ENCODE measurements around the gene CSRP3.

CSRP3 gene

GRCh38 chr11:19226378-19227195, 24.8 kb upstream of the CSRP3 start:
- Histone ChIP-seq H3K9me3 (ENCODE audit: control insufficient read depth in 5 of 5, low read length in 5 of 5) (peaks cover 0 to 3% (median 0%) of the 10 kb centered on the region in 5 donors), H3K27ac (ENCODE audit: low read depth, low read length) (no peak overlapping the region), H3K4me3 (ENCODE audit: low read depth in 1 of 5, low read length in 5 of 5) (no peak overlapping the region), H3K9ac (ENCODE audit: low read length in 5 of 5) (no peak overlapping the region), H3K27me3 (ENCODE audit: control insufficient read depth in 5 of 5, insufficient read depth in 4 of 5, low read length in 5 of 5) (peaks cover 0 to 3% (median 0%) of the 10 kb centered on the region in 5 donors), H3K36me3 (ENCODE audit: control insufficient read depth in 5 of 5, insufficient read depth in 5 of 5, low read length in 5 of 5) (no peaks in the 10 kb centered on the region), H3K4me1 (ENCODE audit: control insufficient read depth in 5 of 5, insufficient read depth in 5 of 5, low read length in 5 of 5) (no peaks in the 10 kb centered on the region)

- Histone ChIP-seq H3K36me3 (ENCODE audit: control insufficient read depth in 5 of 5, insufficient read depth in 5 of 5, low read length in 5 of 5) (no peaks in the 10 kb centered on the region), H3K9me3 (ENCODE audit: control insufficient read depth in 5 of 5, low read length in 5 of 5) (peaks cover 0 to 3% (median 0%) of the 10 kb centered on the region in 5 donors), H3K27me3 (ENCODE audit: control insufficient read depth in 5 of 5, insufficient read depth in 4 of 5, low read length in 5 of 5) (peaks cover 0 to 3% (median 0%) of the 10 kb centered on the region in 5 donors), H3K4me3 (ENCODE audit: low read depth in 1 of 5, low read length in 5 of 5) (no peak overlapping the region), H3K9ac (ENCODE audit: low read length in 5 of 5) (no peak overlapping the region), H3K27ac (ENCODE audit: low read depth, low read length) (no peak overlapping the region), H3K4me1 (ENCODE audit: control insufficient read depth in 5 of 5, insufficient read depth in 5 of 5, low read length in 5 of 5) (no peaks in the 10 kb centered on the region)
These were observed 23.8 kb upstream of the CSRP3 start for GRCh38 chr11:19225581-19225980.

GRCh38 chr11:19225123-19225522, 23.3 kb upstream of the CSRP3 start:
- Histone ChIP-seq H3K27me3 (ENCODE audit: control insufficient read depth in 5 of 5, insufficient read depth in 4 of 5, low read length in 5 of 5) (peaks cover 0 to 3% (median 0%) of the 10 kb centered on the region in 5 donors), H3K9ac (ENCODE audit: low read length in 5 of 5) (no peak overlapping the region), H3K36me3 (ENCODE audit: control insufficient read depth in 5 of 5, insufficient read depth in 5 of 5, low read length in 5 of 5) (no peaks in the 10 kb centered on the region), H3K4me1 (ENCODE audit: control insufficient read depth in 5 of 5, insufficient read depth in 5 of 5, low read length in 5 of 5) (no peaks in the 10 kb centered on the region), H3K4me3 (ENCODE audit: low read depth in 1 of 5, low read length in 5 of 5) (no peak overlapping the region), H3K27ac (ENCODE audit: low read depth, low read length) (no peak overlapping the region), H3K9me3 (ENCODE audit: control insufficient read depth in 5 of 5, low read length in 5 of 5) (peaks cover 0 to 3% (median 0%) of the 10 kb centered on the region in 5 donors)

- H3K4me3 ChIP-seq (ENCODE audit: low read depth in 1 of 5, low read length in 5 of 5), result no peak overlapping the region
- no peaks in the 10 kb centered on the region for H3K4me1 ChIP-seq (ENCODE audit: control insufficient read depth in 5 of 5, insufficient read depth in 5 of 5, low read length in 5 of 5)
- H3K9me3 ChIP-seq (ENCODE audit: control insufficient read depth in 5 of 5, low read length in 5 of 5), result peaks cover 0 to 3% (median 0%) of the 10 kb centered on the region in 5 donors
- H3K27me3 ChIP-seq (ENCODE audit: control insufficient read depth in 5 of 5, insufficient read depth in 4 of 5, low read length in 5 of 5), result peaks cover 0 to 3% (median 0%) of the 10 kb centered on the region in 5 donors
- H3K9ac ChIP-seq (ENCODE audit: low read length in 5 of 5), result no peak overlapping the region
- no peaks in the 10 kb centered on the region for H3K36me3 ChIP-seq (ENCODE audit: control insufficient read depth in 5 of 5, insufficient read depth in 5 of 5, low read length in 5 of 5)
- no peak overlapping the region for H3K27ac ChIP-seq (ENCODE audit: low read depth, low read length)
These were observed 19.3 kb upstream of the CSRP3 start for GRCh38 chr11:19220903-19221724.

GRCh38 chr11:19218786-19219460, 17.1 kb upstream of the CSRP3 start:
- no peaks in the 10 kb centered on the region for H3K36me3 ChIP-seq (ENCODE audit: control insufficient read depth in 5 of 5, insufficient read depth in 5 of 5, low read length in 5 of 5)
- peaks cover 0 to 3% (median 0%) of the 10 kb centered on the region in 5 donors for H3K9me3 ChIP-seq (ENCODE audit: control insufficient read depth in 5 of 5, low read length in 5 of 5)
- no peak overlapping the region for H3K4me3 ChIP-seq (ENCODE audit: low read depth in 1 of 5, low read length in 5 of 5)
- no peak overlapping the region for H3K9ac ChIP-seq (ENCODE audit: low read length in 5 of 5)
- H3K4me1 ChIP-seq (ENCODE audit: control insufficient read depth in 5 of 5, insufficient read depth in 5 of 5, low read length in 5 of 5), result no peaks in the 10 kb centered on the region
- peaks cover 0 to 2% (median 0%) of the 10 kb centered on the region in 5 donors for H3K27me3 ChIP-seq (ENCODE audit: control insufficient read depth in 5 of 5, insufficient read depth in 4 of 5, low read length in 5 of 5)
- no peak overlapping the region for H3K27ac ChIP-seq (ENCODE audit: low read depth, low read length)

- Histone ChIP-seq H3K4me1 (ENCODE audit: control insufficient read depth in 5 of 5, insufficient read depth in 5 of 5, low read length in 5 of 5) (no peaks in the 10 kb centered on the region), H3K9me3 (ENCODE audit: control insufficient read depth in 5 of 5, low read length in 5 of 5) (peaks cover 0 to 3% (median 0%) of the 10 kb centered on the region in 5 donors), H3K36me3 (ENCODE audit: control insufficient read depth in 5 of 5, insufficient read depth in 5 of 5, low read length in 5 of 5) (no peaks in the 10 kb centered on the region), H3K27ac (ENCODE audit: low read depth, low read length) (no peak overlapping the region), H3K27me3 (ENCODE audit: control insufficient read depth in 5 of 5, insufficient read depth in 4 of 5, low read length in 5 of 5) (peaks cover 0 to 4% (median 3%) of the 10 kb centered on the region in 5 donors), H3K9ac (ENCODE audit: low read length in 5 of 5) (no peak overlapping the region), H3K4me3 (ENCODE audit: low read depth in 1 of 5, low read length in 5 of 5) (no peak overlapping the region)
These were observed 16.4 kb upstream of the CSRP3 start for GRCh38 chr11:19218216-19218615.

GRCh38 chr11:19216709-19217374, 15.1 kb upstream of the CSRP3 start:
- no peaks in the 10 kb centered on the region for H3K9me3 ChIP-seq (ENCODE audit: control insufficient read depth in 5 of 5, low read length in 5 of 5)

GRCh38 chr11:19216021-19216420, 14.2 kb upstream of the CSRP3 start:
- Histone ChIP-seq H3K36me3 (ENCODE audit: control insufficient read depth in 5 of 5, insufficient read depth in 5 of 5, low read length in 5 of 5) (no peaks in the 10 kb centered on the region), H3K9me3 (ENCODE audit: control insufficient read depth in 5 of 5, low read length in 5 of 5) (no peaks in the 10 kb centered on the region), H3K27me3 (ENCODE audit: control insufficient read depth in 5 of 5, insufficient read depth in 4 of 5, low read length in 5 of 5) (peaks cover 0 to 6% (median 4%) of the 10 kb centered on the region in 5 donors), H3K4me1 (ENCODE audit: control insufficient read depth in 5 of 5, insufficient read depth in 5 of 5, low read length in 5 of 5) (no peaks in the 10 kb centered on the region), H3K9ac (ENCODE audit: low read length in 5 of 5) (no peak overlapping the region), H3K27ac (ENCODE audit: low read depth, low read length) (no peak overlapping the region), H3K4me3 (ENCODE audit: low read depth in 1 of 5, low read length in 5 of 5) (no peak overlapping the region)

More at GRCh38 chr11:19216709-19217374, 15.1 kb upstream of the CSRP3 start:
- Histone ChIP-seq H3K4me3 (ENCODE audit: low read depth in 1 of 5, low read length in 5 of 5) (no peak overlapping the region), H3K4me1 (ENCODE audit: control insufficient read depth in 5 of 5, insufficient read depth in 5 of 5, low read length in 5 of 5) (no peaks in the 10 kb centered on the region), H3K9ac (ENCODE audit: low read length in 5 of 5) (no peak overlapping the region), H3K36me3 (ENCODE audit: control insufficient read depth in 5 of 5, insufficient read depth in 5 of 5, low read length in 5 of 5) (no peaks in the 10 kb centered on the region), H3K27me3 (ENCODE audit: control insufficient read depth in 5 of 5, insufficient read depth in 4 of 5, low read length in 5 of 5) (peaks cover 0 to 6% (median 4%) of the 10 kb centered on the region in 5 donors), H3K27ac (ENCODE audit: low read depth, low read length) (no peak overlapping the region)

GRCh38 chr11:19209617-19210370, 8.0 kb upstream of the CSRP3 start:
- Histone ChIP-seq H3K9me3 (ENCODE audit: control insufficient read depth in 5 of 5, low read length in 5 of 5) (no peaks in the 10 kb centered on the region), H3K4me1 (ENCODE audit: control insufficient read depth in 5 of 5, insufficient read depth in 5 of 5, low read length in 5 of 5) (no peaks in the 10 kb centered on the region), H3K36me3 (ENCODE audit: control insufficient read depth in 5 of 5, insufficient read depth in 5 of 5, low read length in 5 of 5) (no peaks in the 10 kb centered on the region), H3K4me3 (ENCODE audit: low read depth in 1 of 5, low read length in 5 of 5) (no peak overlapping the region), H3K9ac (ENCODE audit: low read length in 5 of 5) (no peak overlapping the region), H3K27ac (ENCODE audit: low read depth, low read length) (no peak overlapping the region), H3K27me3 (ENCODE audit: control insufficient read depth in 5 of 5, insufficient read depth in 4 of 5, low read length in 5 of 5) (peaks cover 3 to 6% (median 4%) of the 10 kb centered on the region in 5 donors)

All from subcutaneous abdominal adipose tissue (tissue), 5 donors.